Esophagus muscularis mucosa (tissue), 4 donors: ENCODE data around the gene CIZ1. TPM values are rescaled to one million over a fixed set of nuclear protein-coding genes. Genes with fewer than 3 reads are reported as not detected.

ENCODE experiments used
- DNase-seq: peaks from one replicate; pipeline ENCODE4 v3.0.0-alpha.2; 2017; ENCODE audit errors: extremely low spot score
- H3K27ac ChIP-seq, 4 donors: fragments of 200-600 bp; sonication (generic); replicated peaks in 1 of 4; 1 replicate in 3 of 4; 2 replicates in 1 of 4; pipeline ENCODE4 v1.5.1; 2016 to 2019; ENCODE audit warnings: mild to moderate bottlenecking in 1 of 4
- H3K27me3 ChIP-seq, 4 donors: fragments of 200-600 bp; sonication (generic); one replicate each; pipeline versions ENCODE4 v1.5.1 to v1.6.0; 2016 to 2019
- H3K36me3 ChIP-seq, 4 donors: fragments of 200-600 bp; sonication (generic); one replicate each; pipeline ENCODE4 v1.5.1; 2016 to 2019
- H3K4me1 ChIP-seq, 4 donors: fragments of 200-600 bp; sonication (generic); one replicate each; pipeline ENCODE4 v1.5.1; 2016 to 2019
- H3K4me3 ChIP-seq, 4 donors: fragments of 200-600 bp; sonication (generic); 1 replicate in 2 of 4; 2 replicates in 2 of 4; pipeline ENCODE4 v1.5.1; 2016 to 2019; ENCODE audit warnings: mild to moderate bottlenecking in 4 of 4, moderate library complexity in 1 of 4
- H3K9me3 ChIP-seq, 4 donors: fragments of 200-600 bp; sonication (generic); 1 replicate in 3 of 4; 2 replicates in 1 of 4; pipeline ENCODE4 v1.5.1; 2016 to 2019
- EP300 ChIP-seq: sonication (generic); formaldehyde crosslinking; IDR thresholded peaks from one replicate; pipeline ENCODE4 v1.6.1; 2017; ENCODE audit warnings: antibody characterized with exemption
- POLR2A ChIP-seq: fragments of 450-650 bp; IDR thresholded peaks from one replicate; pipeline ENCODE4 v1.6.1; 2017; ENCODE audit warnings: antibody characterized with exemption, moderate library complexity, mild to moderate bottlenecking, low read depth
- POLR2AphosphoS5 ChIP-seq, 2 donors: sonication (generic); formaldehyde crosslinking; IDR thresholded peaks; one replicate each; pipeline ENCODE4 v1.6.1; 2017; ENCODE audit warnings: antibody characterized with exemption in 2 of 2
- WGBS: methylation state at CpG from one replicate; pipeline ENCODE4 v1.1.5; 2018; 5-methylcytosine and 5-hydroxymethylcytosine counted together
- intact Hi-C: fragments of 100-400 bp; cut with DNase I; formaldehyde crosslinking; loops from one replicate; pipeline ENCODE4 v1.15.1; 2023
- total RNA-seq, 4 donors: library from RNA; depleted of rRNA; stranded (reverse); fragments of >200 nt; gene quantifications; one replicate each; pipeline versions ENCODE4 v1.1.0 to v1.2.1, GENCODE V29; 2016
- TF ChIP-seq, protein P1 (sequence below), 3 experiments: fragments of 200-600 bp in 2 of 3; fragments of 450-650 bp in 1 of 3; sonication (generic) in 2 of 3; IDR thresholded peaks; one replicate each; pipeline ENCODE4 v1.5.1; 2017 to 2019; ENCODE audit warnings: antibody characterized with exemption in 3 of 3, mild to moderate bottlenecking in 2 of 3, moderate library complexity in 1 of 3

The CIZ1 gene
- total RNA-seq, 4 donors from 2014 or later: 57.5 to 110 (median 73.2) TPM

DNA sequence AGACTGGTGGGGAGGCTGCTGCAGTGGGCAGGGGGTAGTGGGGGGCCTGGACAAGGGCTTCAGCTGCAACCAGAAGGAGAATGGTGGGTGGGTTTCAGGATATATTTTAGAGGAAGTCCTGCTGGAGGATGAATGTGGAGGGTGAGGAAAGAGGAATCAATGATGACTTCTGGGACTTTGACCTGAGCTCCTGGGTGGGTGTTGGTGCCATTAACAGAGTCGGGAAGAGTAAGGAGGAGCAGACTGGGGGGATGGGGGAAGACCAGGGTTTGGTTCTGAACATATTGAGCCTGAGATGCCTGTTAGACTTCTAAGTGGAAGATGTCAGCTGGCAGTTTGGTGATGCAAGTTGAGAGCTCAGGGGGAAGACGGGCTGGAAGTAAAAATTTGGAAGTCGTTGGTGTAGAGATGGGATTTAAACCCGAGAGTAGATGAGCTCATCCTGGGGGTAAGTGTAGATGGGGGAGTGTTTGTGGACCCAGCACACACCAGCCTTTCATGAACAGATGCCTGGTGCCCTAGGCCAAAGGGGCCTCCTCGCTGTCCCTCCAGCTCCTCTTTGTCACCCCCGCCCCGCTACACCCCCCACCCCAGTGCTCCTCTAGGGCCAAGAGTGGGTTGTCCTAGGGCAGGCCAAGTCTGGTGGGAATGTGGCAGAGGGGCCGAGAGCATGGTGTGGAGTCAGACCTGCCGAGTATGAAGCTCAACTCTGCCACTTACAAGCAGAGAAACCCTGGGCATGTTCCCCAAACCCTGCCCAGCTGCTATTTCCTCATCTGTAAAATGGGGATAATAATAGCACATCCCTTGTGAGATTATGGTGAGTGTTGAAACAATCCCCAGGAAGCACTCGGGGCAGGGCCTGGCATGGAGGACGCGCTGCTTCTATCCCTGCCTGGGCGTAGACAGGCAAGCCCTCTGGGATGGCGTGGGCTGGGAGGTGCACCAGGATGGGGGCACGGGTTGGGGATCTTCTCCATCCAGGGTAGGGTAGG, 15.8 kb upstream of the CIZ1 start:
- no peak for DNase-seq
- intact Hi-C loops: no loop called here
- peak overlapping the region in 1 of 4 donors; percentile 15 for H3K27ac ChIP-seq
- TF ChIP-seq EP300 (no peak), POLR2AphosphoS5 (IDR thresholded peaks at IDR 0.05) (no peak), POLR2A (no peak)
- TF ChIP-seq, protein P1, sequence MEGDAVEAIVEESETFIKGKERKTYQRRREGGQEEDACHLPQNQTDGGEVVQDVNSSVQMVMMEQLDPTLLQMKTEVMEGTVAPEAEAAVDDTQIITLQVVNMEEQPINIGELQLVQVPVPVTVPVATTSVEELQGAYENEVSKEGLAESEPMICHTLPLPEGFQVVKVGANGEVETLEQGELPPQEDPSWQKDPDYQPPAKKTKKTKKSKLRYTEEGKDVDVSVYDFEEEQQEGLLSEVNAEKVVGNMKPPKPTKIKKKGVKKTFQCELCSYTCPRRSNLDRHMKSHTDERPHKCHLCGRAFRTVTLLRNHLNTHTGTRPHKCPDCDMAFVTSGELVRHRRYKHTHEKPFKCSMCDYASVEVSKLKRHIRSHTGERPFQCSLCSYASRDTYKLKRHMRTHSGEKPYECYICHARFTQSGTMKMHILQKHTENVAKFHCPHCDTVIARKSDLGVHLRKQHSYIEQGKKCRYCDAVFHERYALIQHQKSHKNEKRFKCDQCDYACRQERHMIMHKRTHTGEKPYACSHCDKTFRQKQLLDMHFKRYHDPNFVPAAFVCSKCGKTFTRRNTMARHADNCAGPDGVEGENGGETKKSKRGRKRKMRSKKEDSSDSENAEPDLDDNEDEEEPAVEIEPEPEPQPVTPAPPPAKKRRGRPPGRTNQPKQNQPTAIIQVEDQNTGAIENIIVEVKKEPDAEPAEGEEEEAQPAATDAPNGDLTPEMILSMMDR (IDR thresholded peaks at IDR 0.05): no peak
- WGBS: 71% methylated on average over 10 of the region's 15 CpGs
- no peaks in the 10 kb centered on the region for H3K9me3 ChIP-seq
- peaks cover 0 to 21% (median 3%) of the 10 kb centered on the region in 4 donors for H3K27me3 ChIP-seq
- H3K36me3 ChIP-seq: no peaks in the 10 kb centered on the region
- H3K4me1 ChIP-seq: peaks cover 11 to 43% (median 35%) of the 10 kb centered on the region in 4 donors
- H3K4me3 ChIP-seq: no peak overlapping the region

DNA sequence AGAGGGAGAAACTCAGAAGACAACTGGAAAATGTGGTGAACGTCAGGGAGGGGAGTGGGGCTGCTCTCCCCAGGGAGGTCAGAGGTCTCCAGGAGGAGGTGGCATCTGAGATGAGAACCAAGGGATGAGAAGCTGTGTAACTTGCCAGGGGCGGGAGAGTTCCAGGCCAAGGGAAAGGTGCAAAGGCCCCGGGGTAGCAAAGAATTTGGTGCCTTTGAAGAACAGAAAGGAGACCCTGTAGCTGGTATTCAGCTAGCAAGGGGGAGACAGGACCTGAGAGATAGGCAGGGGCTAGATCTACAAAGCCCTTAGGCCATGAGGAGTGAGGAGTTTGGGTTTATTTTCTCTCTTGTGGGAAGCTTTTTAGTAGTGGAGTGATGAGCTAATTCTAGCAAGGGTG, 15.1 kb upstream of the CIZ1 start:
- 86% methylated on average over 3 of the region's 3 CpGs for WGBS
- peaks cover 0 to 21% (median 3%) of the 10 kb centered on the region in 4 donors for H3K27me3 ChIP-seq
- intact Hi-C loops: no loop called here
- peaks cover 11 to 38% (median 32%) of the 10 kb centered on the region in 4 donors for H3K4me1 ChIP-seq
- DNase-seq: no peak
- H3K9me3 ChIP-seq: no peaks in the 10 kb centered on the region
- no peaks in the 10 kb centered on the region for H3K36me3 ChIP-seq
- H3K4me3 ChIP-seq: no peak overlapping the region
- TF ChIP-seq, protein P1 (IDR thresholded peaks at IDR 0.05): no peak
- no peak for TF ChIP-seq POLR2A
- no peak for TF ChIP-seq EP300
- TF ChIP-seq POLR2AphosphoS5 (IDR thresholded peaks at IDR 0.05): no peak
- H3K27ac ChIP-seq: peak overlapping the region in 1 of 4 donors; percentile 15

DNA sequence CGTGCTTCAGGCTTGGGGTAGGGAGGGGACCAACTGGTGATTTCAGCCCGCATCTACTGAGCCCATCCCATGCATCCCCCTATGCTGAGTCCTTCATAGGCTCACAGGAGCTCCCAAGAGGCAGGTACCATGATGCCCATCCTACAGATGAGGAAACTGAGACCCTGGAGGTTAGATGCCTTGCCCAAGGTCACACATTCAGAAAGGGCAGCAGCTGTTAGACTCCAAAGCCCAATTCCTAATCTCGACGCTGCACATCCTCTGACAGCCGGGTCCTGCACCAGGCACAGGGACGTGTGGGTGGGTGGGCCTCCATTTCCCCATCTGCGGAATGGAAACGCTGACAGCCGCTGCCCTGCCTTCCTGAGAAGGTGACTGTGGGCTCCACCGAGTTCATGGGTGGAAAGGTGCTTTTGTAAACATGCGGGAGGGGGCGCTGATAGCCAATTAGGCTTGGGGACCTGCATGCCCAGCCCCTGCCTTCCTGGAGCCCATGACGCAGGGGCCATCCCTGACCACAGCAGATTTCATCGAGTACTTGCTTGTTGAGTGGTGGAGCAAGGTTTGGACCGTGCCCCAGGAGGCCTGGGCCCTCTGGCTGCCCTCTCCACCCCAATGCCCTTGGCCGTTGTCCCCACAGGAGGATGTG, 14.0 kb upstream of the CIZ1 start:
- WGBS: 88% methylated on average over 11 of the region's 16 CpGs
- TF ChIP-seq, protein P1 (IDR thresholded peaks at IDR 0.05): no peak
- TF ChIP-seq POLR2AphosphoS5 (IDR thresholded peaks at IDR 0.05) (no peak), POLR2A (no peak), EP300 (no peak)
- Histone ChIP-seq H3K4me1 (peaks cover 11 to 28% (median 22%) of the 10 kb centered on the region in 4 donors), H3K36me3 (no peaks in the 10 kb centered on the region), H3K9me3 (no peaks in the 10 kb centered on the region), H3K27me3 (peaks cover 0 to 21% (median 3%) of the 10 kb centered on the region in 4 donors), H3K27ac (peak overlapping the region in 1 of 4 donors; percentile 57), H3K4me3 (no peak overlapping the region)
- DNase-seq: no peak
- intact Hi-C loops: no loop called here

DNA sequence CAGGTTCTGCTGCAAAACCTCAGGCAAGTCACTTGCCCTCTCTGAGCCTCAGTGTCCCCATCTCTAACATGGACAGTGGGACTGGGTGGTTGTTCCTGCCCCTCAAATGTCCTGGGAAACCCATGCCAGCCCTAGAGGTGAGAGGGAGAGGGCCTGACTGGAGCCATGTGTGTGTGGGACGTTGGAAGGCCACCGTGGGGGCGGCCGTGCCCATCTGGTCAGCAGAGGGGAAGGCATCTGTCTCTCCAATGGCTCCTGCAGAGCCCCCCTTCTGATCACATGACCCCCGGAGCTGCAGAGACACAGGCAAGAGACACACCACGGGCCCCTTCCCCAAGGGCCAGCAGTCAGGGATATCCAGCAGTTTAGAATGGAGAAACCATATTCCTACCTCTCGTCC, 13.5 kb upstream of the CIZ1 start:
- intact Hi-C loops: no loop called here
- TF ChIP-seq, protein P1 (IDR thresholded peaks at IDR 0.05): no peak
- no peak for TF ChIP-seq POLR2AphosphoS5 (IDR thresholded peaks at IDR 0.05)
- no peak for TF ChIP-seq POLR2A
- TF ChIP-seq EP300: no peak
- H3K4me1 ChIP-seq: peaks cover 11 to 26% (median 20%) of the 10 kb centered on the region in 4 donors
- peaks cover 0 to 21% (median 3%) of the 10 kb centered on the region in 4 donors for H3K27me3 ChIP-seq
- 92% methylated on average over 2 of the region's 7 CpGs for WGBS
- H3K36me3 ChIP-seq: no peaks in the 10 kb centered on the region
- DNase-seq: no peak
- no peaks in the 10 kb centered on the region for H3K9me3 ChIP-seq
- peak overlapping the region in 3 of 4 donors; percentile 54 to 76 (median 57) for H3K27ac ChIP-seq
- H3K4me3 ChIP-seq: peak overlapping the region; percentile 67 to 71 (median 70)
